ENCODE data around the gene ARFGEF2.

Gene ARFGEF2

GRCh38 chr20:48891235-48892048 is 30.1 kb upstream of the ARFGEF2 start:
- peaks cover 3% of the 10 kb centered on the region; the same call in 1 of the 2 replicates for H3F3A ChIP-seq (ENCODE audit: control insufficient read depth, insufficient read depth)
- no peaks in the 10 kb centered on the region for H3K36me3 ChIP-seq (ENCODE audit: control insufficient read depth, low read length)
- H3K4me2 ChIP-seq (ENCODE audit: low read length), result no peak overlapping the region
- H3K27me3 ChIP-seq (ENCODE audit: control insufficient read depth, low read length), result peaks cover 2% of the 10 kb centered on the region; the same call in 1 of the 2 replicates
- TF ChIP-seq, protein P1, sequence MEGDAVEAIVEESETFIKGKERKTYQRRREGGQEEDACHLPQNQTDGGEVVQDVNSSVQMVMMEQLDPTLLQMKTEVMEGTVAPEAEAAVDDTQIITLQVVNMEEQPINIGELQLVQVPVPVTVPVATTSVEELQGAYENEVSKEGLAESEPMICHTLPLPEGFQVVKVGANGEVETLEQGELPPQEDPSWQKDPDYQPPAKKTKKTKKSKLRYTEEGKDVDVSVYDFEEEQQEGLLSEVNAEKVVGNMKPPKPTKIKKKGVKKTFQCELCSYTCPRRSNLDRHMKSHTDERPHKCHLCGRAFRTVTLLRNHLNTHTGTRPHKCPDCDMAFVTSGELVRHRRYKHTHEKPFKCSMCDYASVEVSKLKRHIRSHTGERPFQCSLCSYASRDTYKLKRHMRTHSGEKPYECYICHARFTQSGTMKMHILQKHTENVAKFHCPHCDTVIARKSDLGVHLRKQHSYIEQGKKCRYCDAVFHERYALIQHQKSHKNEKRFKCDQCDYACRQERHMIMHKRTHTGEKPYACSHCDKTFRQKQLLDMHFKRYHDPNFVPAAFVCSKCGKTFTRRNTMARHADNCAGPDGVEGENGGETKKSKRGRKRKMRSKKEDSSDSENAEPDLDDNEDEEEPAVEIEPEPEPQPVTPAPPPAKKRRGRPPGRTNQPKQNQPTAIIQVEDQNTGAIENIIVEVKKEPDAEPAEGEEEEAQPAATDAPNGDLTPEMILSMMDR (IDR thresholded peaks at IDR 0.05; ENCODE audit: low read depth, low read length, poor library complexity, severe bottlenecking), result no peak
- TF ChIP-seq EZH2phosphoT487 (IDR thresholded peaks at IDR 0.05; ENCODE audit: borderline replicate concordance, low read length), result no peak
- no peaks in the 10 kb centered on the region for H4K20me1 ChIP-seq (ENCODE audit: control insufficient read depth, insufficient read depth, low read depth, low read length)
- H3K79me2 ChIP-seq (ENCODE audit: control insufficient read depth, low read length), result no peaks in the 10 kb centered on the region
- H3K9me3 ChIP-seq (ENCODE audit: control insufficient read depth, insufficient read depth, low read length), result no peaks in the 10 kb centered on the region
- no peaks in the 10 kb centered on the region for H3K9me2 ChIP-seq (replicated peaks; ENCODE audit: control insufficient read depth, low read length)
- H3K27ac ChIP-seq (ENCODE audit: low read depth, low read length), result no peak overlapping the region
- H3K4me3 ChIP-seq (ENCODE audit: low read length), result no peak overlapping the region
- no peaks in the 10 kb centered on the region for H3K4me1 ChIP-seq (ENCODE audit: control insufficient read depth, low read length)

GRCh38 chr20:48892049-48892470 is 29.5 kb upstream of the ARFGEF2 start:
- H3K36me3 ChIP-seq (ENCODE audit: control insufficient read depth, low read length), result no peaks in the 10 kb centered on the region
- peaks cover 3% of the 10 kb centered on the region; the same call in 1 of the 2 replicates for H3F3A ChIP-seq (ENCODE audit: control insufficient read depth, insufficient read depth)
- no peaks in the 10 kb centered on the region for H3K9me2 ChIP-seq (replicated peaks; ENCODE audit: control insufficient read depth, low read length)
- no peaks in the 10 kb centered on the region for H3K9me3 ChIP-seq (ENCODE audit: control insufficient read depth, insufficient read depth, low read length)
- H3K27me3 ChIP-seq (ENCODE audit: control insufficient read depth, low read length), result peaks cover 2% of the 10 kb centered on the region; the same call in 1 of the 2 replicates
- no peaks in the 10 kb centered on the region for H3K79me2 ChIP-seq (ENCODE audit: control insufficient read depth, low read length)
- TF ChIP-seq EZH2phosphoT487 (IDR thresholded peaks at IDR 0.05; ENCODE audit: borderline replicate concordance, low read length), result no peak
- TF ChIP-seq, protein P1 (IDR thresholded peaks at IDR 0.05; ENCODE audit: low read depth, low read length, poor library complexity, severe bottlenecking), result no peak
- H3K4me1 ChIP-seq (ENCODE audit: control insufficient read depth, low read length), result no peaks in the 10 kb centered on the region
- H4K20me1 ChIP-seq (ENCODE audit: control insufficient read depth, insufficient read depth, low read depth, low read length), result no peaks in the 10 kb centered on the region
- no peak overlapping the region for H3K27ac ChIP-seq (ENCODE audit: low read depth, low read length)
- no peak overlapping the region for H3K4me3 ChIP-seq (ENCODE audit: low read length)
- no peak overlapping the region for H3K4me2 ChIP-seq (ENCODE audit: low read length)

DNA sequence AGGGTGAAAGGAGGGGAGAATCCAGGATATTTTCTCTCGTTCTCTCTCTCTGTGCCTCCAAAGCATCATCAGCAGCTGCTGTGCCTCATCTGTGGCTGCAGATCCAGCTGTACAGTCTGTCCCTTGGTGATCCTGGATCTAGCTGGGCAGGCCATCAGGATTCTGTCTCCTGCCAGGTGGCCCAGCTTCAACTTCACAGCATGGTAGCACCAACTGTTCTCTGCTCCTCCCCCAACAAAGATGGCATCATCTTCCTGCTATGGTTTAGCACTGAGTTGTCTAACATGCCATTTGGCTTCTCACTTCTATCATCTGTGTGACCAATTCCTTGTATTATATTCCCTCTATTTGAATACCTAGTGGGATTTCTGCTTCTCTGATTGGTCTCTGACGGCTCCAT is 28.6 kb upstream of the ARFGEF2 start:
- Histone ChIP-seq H3K27me3 (ENCODE audit: control insufficient read depth, low read length) (peaks cover 2% of the 10 kb centered on the region; the same call in 1 of the 2 replicates), H3F3A (ENCODE audit: control insufficient read depth, insufficient read depth) (peaks cover 3% of the 10 kb centered on the region; the same call in 1 of the 2 replicates), H3K79me2 (ENCODE audit: control insufficient read depth, low read length) (no peaks in the 10 kb centered on the region), H3K4me2 (ENCODE audit: low read length) (no peak overlapping the region), H4K20me1 (ENCODE audit: control insufficient read depth, insufficient read depth, low read depth, low read length) (no peaks in the 10 kb centered on the region), H3K27ac (ENCODE audit: low read depth, low read length) (no peak overlapping the region), H3K36me3 (ENCODE audit: control insufficient read depth, low read length) (no peaks in the 10 kb centered on the region), H3K9me2 (replicated peaks; ENCODE audit: control insufficient read depth, low read length) (no peaks in the 10 kb centered on the region), H3K4me3 (ENCODE audit: low read length) (no peak overlapping the region), H3K4me1 (ENCODE audit: control insufficient read depth, low read length) (peaks cover 7% of the 10 kb centered on the region), H3K9me3 (ENCODE audit: control insufficient read depth, insufficient read depth, low read length) (no peaks in the 10 kb centered on the region)
- no peak for TF ChIP-seq EZH2phosphoT487 (IDR thresholded peaks at IDR 0.05; ENCODE audit: borderline replicate concordance, low read length)
- TF ChIP-seq, protein P1 (IDR thresholded peaks at IDR 0.05; ENCODE audit: low read depth, low read length, poor library complexity, severe bottlenecking), result no peak
